Spleen (tissue), 7 donors: ENCODE data around the gene LTBP1.

Experiments
- CTCF ChIP-seq, 11 experiments: fragments of 200-600 bp in 7 of 11; fragments of 450-650 bp in 4 of 11; sonication (generic) in 4 of 11; IDR thresholded peaks in 8 of 11; conservative IDR thresholded peaks in 3 of 11; 1 replicate in 7 of 11; 2 replicates in 4 of 11; pipeline versions ENCODE4 v1.4.0 to v1.8.0; 2016 to 2021; ENCODE audit warnings: antibody characterized with exemption in 11 of 11, inconsistent platforms in 4 of 11, mild to moderate bottlenecking in 1 of 11
- POLR2A ChIP-seq, 3 donors: fragments of 450-650 bp; IDR thresholded peaks; one replicate each; pipeline ENCODE4 v1.5.1; 2017; ENCODE audit warnings: antibody characterized with exemption in 3 of 3, mild to moderate bottlenecking in 1 of 3
- donor health status: DM: no; HTN: no; CAD: no; lungs with moderate emphysema.
- donor health status: DM: no; HTN: no; CAD: no.
- donor health status: DM: no; HTN: no; CAD: no.

- TF ChIP-seq POLR2A (IDR thresholded peaks at IDR 0.05): no peak
- TF ChIP-seq CTCF (IDR thresholded peaks at IDR 0.05 in 8 of 11, conservative IDR thresholded peaks at IDR 0.05 in 3 of 11): no peak
These were observed 194.7 kb downstream of the LTBP1 start for GRCh38 chr2:33141476-33141875.
